HG02623 (cell line): Measurements from ENCODE around the gene ST14.
"Not testable (repeated sequence)": the region's sequence is repeated elsewhere in the genome, so short reads cannot be mapped to it uniquely, and the experiment has no call there.

Source experiments
- ATAC-seq: cut with Tn5 transposase; IDR thresholded peaks from one replicate; pipeline ENCODE4 v1.9.1; 2021; ENCODE audit warnings: moderate library complexity; ENCODE audit not compliant: unreplicated experiment

The ST14 gene

GRCh38 chr11:130220311-130221035 is 60.9 kb downstream of the ST14 start:
- ATAC-seq, result no peak

- no peak for ATAC-seq
These were observed 63.8 kb downstream of the ST14 start for GRCh38 chr11:130223291-130223971.

GRCh38 chr11:130227373-130227772 is 67.8 kb downstream of the ST14 start:
- ATAC-seq, result no peak

GRCh38 chr11:130233486-130233885 is 73.9 kb downstream of the ST14 start:
- ATAC-seq, result not testable (repeated sequence)

- ATAC-seq, result not testable (repeated sequence)
These were observed 74.3 kb downstream of the ST14 start for GRCh38 chr11:130233888-130234287.

- ATAC-seq, result no peak
These were observed 74.7 kb downstream of the ST14 start for GRCh38 chr11:130234315-130234714.

DNA sequence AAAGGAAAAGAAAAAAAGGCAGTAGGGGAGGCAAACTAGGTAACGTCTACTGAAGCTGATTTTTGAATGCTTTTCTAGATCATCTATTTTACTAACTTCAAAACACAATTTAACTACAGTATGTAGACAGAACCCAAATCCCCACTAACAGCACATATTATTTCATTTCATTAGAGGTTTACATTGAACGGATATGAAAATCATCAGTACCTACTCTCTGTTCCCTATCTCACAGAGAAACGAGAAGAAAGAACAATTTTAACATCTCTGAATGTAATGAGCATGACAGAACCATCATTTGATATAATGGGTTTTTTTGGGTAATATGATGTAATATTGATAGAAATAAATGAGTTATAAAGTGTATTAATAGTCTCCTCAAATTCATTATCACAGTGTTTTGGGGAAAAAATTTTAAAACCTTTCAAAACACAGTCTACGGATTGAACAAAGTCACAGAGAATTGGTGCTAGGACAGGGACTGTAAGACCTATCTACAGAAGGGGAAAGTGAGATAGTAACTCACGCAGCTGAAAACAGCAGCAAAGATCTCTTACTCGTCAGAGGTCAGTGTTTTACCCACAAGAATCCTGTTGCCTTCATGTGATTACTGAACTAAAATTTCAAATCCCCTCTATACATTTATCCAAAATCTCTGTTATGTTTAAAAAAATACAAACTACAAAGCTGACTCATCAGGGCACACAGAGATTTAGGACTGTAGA is 77.9 kb downstream of the ST14 start:
- no peak for ATAC-seq

DNA sequence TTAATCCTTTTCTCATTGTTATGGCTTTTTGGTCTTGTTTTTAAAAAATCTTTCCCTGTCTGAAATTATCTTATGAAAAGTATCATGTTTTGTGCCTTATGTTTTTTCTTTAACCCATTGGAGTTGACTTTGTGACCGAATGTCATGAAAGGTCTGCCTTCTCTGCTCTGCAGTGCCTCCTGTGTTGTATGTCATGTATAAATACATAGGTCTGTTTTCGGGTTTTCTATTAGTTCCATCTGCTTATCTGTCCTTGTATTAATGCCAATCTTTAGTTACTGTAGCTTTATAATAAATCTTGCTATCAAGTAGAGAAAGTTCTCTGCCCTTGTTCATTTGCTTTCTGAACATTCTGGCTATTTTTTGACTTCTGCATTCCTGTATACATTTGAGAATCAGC is 82.1 kb downstream of the ST14 start:
- no peak for ATAC-seq

- peak; percentile 88 for ATAC-seq
These were observed 84.2 kb downstream of the ST14 start for GRCh38 chr11:130243816-130244215.

DNA sequence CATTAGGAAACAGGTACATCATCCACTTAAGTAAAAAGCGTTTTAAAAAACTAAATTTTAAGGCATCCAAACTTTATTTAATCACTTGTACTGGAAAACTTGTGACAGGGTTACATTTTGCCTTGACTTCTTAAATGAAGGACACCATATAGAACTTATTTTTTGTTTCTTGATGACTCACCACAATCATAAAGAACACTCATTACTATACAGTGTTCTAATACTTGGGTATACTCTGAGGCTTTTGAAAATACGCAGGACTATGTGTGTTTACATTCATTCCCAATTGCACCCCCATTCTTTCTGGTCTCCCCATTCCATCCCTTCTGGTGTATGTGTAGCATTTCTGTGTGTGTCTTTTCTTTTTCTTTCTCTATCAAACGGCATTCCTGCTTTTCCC is 85.3 kb downstream of the ST14 start:
- no peak for ATAC-seq

GRCh38 chr11:130245375-130245774 is 85.8 kb downstream of the ST14 start:
- ATAC-seq, result not testable (repeated sequence)

GRCh38 chr11:130246270-130246669 is 86.7 kb downstream of the ST14 start:
- ATAC-seq, result no peak

DNA sequence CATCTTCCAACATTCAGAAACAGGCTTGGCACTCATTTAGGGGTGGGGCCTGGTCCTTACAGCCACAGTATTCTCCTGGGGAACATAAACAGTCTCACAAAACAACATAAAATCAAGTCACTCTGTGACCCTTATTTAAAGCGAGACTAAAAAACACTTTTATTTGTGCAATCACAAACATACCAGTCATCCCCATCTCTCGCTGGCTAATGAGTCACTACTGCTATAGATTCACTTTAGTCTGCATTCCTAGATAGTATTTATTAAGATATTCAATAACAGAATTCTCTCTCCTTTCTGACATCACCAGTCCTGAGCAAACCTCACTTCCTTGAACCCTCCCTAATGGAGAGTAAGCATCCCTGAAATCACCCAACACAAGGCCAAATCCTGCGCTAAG is 87.2 kb downstream of the ST14 start:
- ATAC-seq, result no peak

DNA sequence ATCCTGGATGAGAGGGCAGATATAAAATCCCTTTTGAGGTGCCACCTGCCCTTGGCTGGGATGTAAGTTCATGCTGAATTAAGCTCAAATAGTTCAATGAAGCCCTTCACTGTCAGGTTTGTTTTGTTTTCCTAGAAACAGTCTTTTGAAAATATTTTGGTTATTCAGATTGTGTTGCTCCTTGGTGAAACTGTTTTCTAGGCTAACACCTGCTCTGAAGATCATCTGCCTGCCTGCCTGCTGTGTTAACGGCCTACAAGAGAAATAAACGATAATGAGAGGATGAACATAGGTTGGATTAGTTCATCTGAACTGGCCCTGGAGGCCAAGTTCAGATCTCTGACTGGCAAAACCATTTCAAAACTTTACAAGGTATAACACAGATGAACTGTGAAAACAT is 87.7 kb downstream of the ST14 start:
- ATAC-seq, result no peak

DNA sequence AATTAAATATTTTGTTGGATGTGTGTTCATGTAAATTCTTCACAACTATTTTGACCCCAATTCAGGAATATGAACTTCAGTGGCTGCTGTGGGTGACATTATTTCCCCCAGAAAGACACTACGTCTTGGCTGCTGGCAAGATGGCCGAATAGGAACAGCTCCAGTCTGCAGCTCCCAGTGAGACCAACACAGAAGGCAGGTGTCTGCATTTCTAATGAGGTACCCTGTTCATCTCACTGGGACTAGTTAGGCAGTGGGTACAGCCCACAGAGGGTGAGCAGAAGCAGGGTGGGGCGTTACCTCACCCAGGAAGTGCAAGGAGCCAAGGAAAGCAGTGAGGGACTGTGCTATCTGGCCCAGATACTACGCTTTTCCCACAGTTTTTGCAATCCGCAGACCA is 89.8 kb downstream of the ST14 start:
- ATAC-seq, result no peak

DNA sequence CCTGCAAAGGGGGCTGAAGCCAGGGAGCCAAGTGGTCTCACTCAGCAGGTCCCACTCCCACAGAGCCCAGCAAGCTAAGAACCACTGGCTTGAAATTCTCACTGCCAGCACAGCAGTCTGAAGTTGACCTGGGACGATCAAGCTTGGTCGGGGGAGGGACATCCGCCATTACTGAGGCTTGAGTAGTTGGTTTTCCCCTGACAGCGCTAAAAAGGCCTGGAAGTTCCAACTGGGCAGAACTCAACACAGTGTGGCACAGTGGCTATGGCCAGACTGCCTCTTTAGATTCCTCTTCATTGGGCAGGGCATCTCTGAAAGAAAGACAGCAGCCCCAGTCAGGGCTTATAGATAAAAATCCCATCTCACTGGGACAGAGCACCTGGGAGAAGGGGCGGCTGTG is 90.3 kb downstream of the ST14 start:
- ATAC-seq, result not testable (repeated sequence)

DNA sequence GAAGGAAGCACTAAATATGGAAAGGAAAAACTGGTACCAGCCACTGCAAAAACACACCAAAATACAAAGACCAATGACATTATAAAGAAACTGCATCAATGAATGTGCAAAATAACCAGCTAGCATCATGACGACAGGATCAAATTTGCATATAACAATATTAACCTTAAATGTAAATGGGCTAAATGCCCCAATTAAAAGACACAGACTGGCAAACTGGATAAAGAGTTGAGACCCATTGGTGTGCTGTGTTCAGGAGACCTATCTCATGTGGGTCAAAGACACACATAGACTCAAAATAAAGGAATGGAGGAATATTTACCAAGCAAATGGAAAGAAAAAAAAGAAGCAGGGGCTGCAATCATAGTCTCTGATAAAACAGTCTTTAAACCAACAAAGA is 92.2 kb downstream of the ST14 start:
- ATAC-seq, result not testable (repeated sequence)
